Activated CD8-positive, alpha-beta T cell treated with anti-CD3 and anti-CD28 coated beads, Interleukin-2, amount 10 ng/mL, durations not matched to agents 7 days and 5 days (primary cell): ENCODE measurements around the gene TUBG2. TPM values are rescaled to one million over a fixed set of nuclear protein-coding genes. Genes with fewer than 3 reads are reported as not detected.

ENCODE experiments used
- ATAC-seq: fragments of 150-1000 bp; cut with Tn5 transposase; one replicate; pipeline ENCODE4 v1.10.0; 2021; ENCODE audit warnings: moderate library complexity
- CTCF ChIA-PET: fragments of 350-600 bp; sonication (Branson Sonifier 250); formaldehyde crosslinking; loops from one replicate; lab custom pipeline; 2021; ENCODE audit warnings: antibody characterized with exemption; lab: Charles Lee
- POLR2A ChIA-PET: fragments of 350-600 bp; sonication (Branson Sonifier 250); formaldehyde crosslinking; loops from one replicate; lab custom pipeline; 2021; ENCODE audit warnings: antibody characterized with exemption; lab: Charles Lee
- DNase-seq: peaks from one replicate; pipeline ENCODE4 v3.0.0-alpha.2; 2020
- H3K27ac Mint-ChIP-seq: one replicate; pipeline ENCODE4 v1.8.0; 2021; ENCODE audit warnings: mild to moderate bottlenecking, mixed read lengths
- H3K27me3 Mint-ChIP-seq: one replicate; pipeline ENCODE4 v1.8.0; 2021; ENCODE audit warnings: low read depth, mixed read lengths
- H3K36me3 Mint-ChIP-seq: one replicate; pipeline ENCODE4 v1.8.0; 2021; ENCODE audit warnings: low read depth, mixed read lengths
- H3K4me1 Mint-ChIP-seq: one replicate; pipeline ENCODE4 v1.8.0; 2021; ENCODE audit warnings: low read depth, mixed read lengths
- H3K4me3 Mint-ChIP-seq: one replicate; pipeline ENCODE4 v1.8.0; 2021; ENCODE audit warnings: mild to moderate bottlenecking, mixed read lengths
- H3K9me3 Mint-ChIP-seq: one replicate; pipeline ENCODE4 v1.8.0; 2022; ENCODE audit warnings: mixed read lengths; ENCODE audit not compliant: insufficient read depth
- total RNA-seq, 2 experiments: library from RNA; stranded (reverse); gene quantifications; one replicate each; pipeline ENCODE4 v1.2.3, GENCODE V29; 2021

The TUBG2 gene
- total RNA-seq, 2 experiments from 2014 or later, result 8.0 to 8.1 TPM

DNA sequence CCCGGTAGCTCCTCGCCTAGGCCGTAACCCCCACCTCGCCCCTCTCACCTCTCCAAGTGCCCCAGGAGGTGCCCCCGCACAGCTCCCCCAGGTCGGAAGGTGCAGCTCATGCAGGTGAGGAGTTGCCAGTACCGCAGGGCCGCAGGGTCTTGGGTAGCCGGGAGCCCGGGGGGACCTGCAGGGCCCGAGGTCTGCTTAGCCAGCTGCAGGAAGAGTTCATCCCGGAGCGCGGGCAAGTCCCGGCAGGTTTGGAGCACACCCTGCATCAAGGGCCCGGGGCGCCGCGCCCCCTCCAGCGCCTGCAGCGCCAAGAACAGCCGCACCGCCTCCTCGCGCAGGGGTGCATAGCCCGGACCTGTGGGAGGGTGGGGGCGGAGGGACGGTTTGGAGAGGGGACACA is 13.0 kb downstream of the TUBG2 start:
- no peaks in the 10 kb centered on the region for H3K36me3 Mint-ChIP-seq
- ATAC-seq, result no peak
- no peak for DNase-seq
- H3K27ac Mint-ChIP-seq, result no peak overlapping the region
- ChIA-PET POLR2A (interaction anchor here (0.7 to 0.9 kb wide), 3 partner anchors 63 to 696 kb away, joined by 3 to 4 read pairs (median 3); partner anchors contain the start of gene PSMC3IP), CTCF (interaction anchor here (1.0 to 4.1 kb wide), 3 partner anchors 8 to 94 kb away, joined by 3 to 22 read pairs (median 9); partner anchors contain the start of gene PSMC3IP)
- peaks cover 32% of the 10 kb centered on the region for H3K4me1 Mint-ChIP-seq
- H3K27me3 Mint-ChIP-seq, result peaks cover 56% of the 10 kb centered on the region
- no peak overlapping the region for H3K4me3 Mint-ChIP-seq
- no peaks in the 10 kb centered on the region for H3K9me3 Mint-ChIP-seq

DNA sequence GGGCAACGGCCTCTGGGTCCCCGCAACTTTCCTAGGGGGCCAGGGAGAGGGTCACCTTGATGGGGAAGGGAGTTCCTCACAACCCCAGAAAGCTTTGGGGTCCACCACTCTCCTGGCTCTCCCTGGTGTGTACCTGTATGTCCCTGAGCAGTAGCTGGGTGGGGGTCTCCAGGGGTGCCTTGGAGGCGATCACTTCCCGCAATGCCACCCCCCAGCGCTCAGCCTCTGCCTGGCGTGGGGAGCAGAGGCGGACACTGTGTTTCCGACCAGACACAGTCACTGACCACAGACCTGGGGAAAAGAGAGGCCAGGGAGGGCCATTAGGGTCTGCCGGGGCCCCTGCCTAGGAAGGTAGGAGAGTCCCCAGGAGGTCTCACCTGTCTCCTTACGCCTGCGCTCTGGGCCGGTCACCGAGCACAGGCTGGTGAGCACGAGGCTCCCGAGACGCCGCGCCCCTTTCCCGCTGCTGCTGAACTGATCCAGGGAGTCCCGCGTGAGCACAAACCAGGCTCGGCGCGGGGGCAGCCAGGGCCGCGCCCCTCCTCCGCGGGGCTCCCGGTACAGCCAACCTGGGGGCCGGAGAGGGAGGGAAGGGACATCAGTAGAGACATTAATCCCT is 14.3 kb downstream of the TUBG2 start:
- H3K27ac Mint-ChIP-seq, result no peak overlapping the region
- peaks cover 56% of the 10 kb centered on the region for H3K27me3 Mint-ChIP-seq
- no peak for ATAC-seq
- DNase-seq, result no peak
- H3K4me3 Mint-ChIP-seq, result no peak overlapping the region
- no peaks in the 10 kb centered on the region for H3K9me3 Mint-ChIP-seq
- peaks cover 42% of the 10 kb centered on the region for H3K4me1 Mint-ChIP-seq
- no peaks in the 10 kb centered on the region for H3K36me3 Mint-ChIP-seq
- CTCF ChIA-PET, result interaction anchor here (1.0 to 2.0 kb wide), 2 partner anchors 11 to 95 kb away, joined by 3 to 7 read pairs; partner anchors contain the start of gene PSMC3IP
- POLR2A ChIA-PET, result interaction anchor here (0.6 to 1.0 kb wide), 2 partner anchors 10 to 76 kb away, joined by 3 read pairs; no protein-coding TSS in a partner anchor

DNA sequence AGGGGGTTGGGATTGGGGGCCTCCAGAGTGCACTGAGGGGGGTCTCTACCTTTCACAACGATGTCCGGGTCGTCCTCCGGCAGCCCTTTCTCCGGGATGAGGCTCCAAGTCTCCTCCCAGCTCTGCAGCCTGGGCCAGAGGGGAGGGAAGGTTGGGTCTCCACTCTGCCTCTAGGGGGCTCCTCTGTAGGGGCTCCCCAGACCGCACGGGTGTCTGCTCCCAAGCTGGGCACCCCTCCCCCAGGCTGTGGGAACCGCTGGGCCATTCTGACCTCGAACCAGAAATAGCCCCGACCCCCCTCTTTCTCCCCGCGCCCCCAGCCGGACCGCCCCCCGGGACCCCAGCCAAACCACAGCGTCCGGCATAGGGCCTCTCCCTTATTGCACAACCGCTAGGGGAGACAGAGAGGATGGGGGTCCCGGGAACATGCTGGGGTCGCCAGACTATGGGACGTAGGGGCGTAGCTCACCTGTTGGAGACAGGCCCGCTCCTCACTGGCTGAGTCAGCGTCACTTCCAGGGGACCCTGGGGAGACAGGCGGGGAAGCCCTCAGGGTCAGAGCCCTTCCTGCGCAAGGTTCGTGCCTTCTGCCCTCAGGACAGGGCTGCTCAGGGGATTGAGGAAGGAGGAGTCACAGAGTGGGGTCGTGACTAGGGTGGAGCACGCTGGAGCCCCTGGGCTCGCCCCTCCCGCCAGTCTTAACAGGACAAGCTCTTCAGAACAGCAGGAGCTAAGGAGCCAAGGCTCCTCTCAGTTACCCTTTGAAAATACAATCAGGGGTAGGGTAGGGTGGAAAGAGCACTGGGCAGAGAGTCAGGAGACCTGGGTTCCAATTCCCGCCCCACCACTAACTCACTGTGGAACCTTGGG is 15.0 kb downstream of the TUBG2 start:
- DNase-seq, result peak; percentile 37
- no peak for ATAC-seq
- H3K36me3 Mint-ChIP-seq, result no peaks in the 10 kb centered on the region
- H3K27me3 Mint-ChIP-seq, result peaks cover 53% of the 10 kb centered on the region
- CTCF ChIA-PET, result interaction anchor here (0.6 to 2.0 kb wide), 3 partner anchors 14 to 96 kb away, joined by 3 to 7 read pairs (median 6); partner anchors contain the start of gene PSMC3IP
- H3K27ac Mint-ChIP-seq, result no peak overlapping the region
- POLR2A ChIA-PET, result interaction anchor here (0.6 to 1.0 kb wide), 2 partner anchors 10 to 75 kb away, joined by 3 read pairs; no protein-coding TSS in a partner anchor
- H3K4me3 Mint-ChIP-seq, result no peak overlapping the region
- H3K4me1 Mint-ChIP-seq, result peaks cover 49% of the 10 kb centered on the region
- no peaks in the 10 kb centered on the region for H3K9me3 Mint-ChIP-seq

DNA sequence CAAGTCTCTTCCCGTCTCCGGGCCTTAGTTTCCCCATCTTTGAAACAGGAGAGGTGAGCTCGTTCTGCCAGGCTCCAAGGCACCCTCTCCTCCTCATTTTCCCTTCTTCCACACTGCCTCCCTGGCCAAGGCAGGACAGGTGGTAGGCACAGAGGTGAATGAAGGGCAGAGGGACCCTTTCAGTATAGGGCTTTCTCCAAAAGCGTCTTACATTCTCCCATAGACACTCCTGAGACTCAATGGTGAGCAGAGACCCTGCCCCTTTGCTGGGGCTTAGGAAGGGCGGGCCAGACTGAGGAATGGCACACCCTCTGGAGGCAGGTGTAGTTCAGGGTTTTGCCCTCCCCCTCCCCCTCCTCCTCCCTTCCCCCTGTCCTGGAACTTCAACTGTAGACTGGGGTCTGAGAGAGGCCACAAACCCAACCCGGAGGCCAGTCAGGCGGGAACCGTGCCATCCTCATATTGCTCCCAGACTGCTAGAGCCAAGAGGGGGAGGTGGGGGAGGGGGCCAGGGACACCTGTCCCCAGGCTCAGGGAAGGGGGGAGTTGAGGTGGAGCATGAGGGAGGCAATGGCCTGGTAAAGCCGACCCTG is 15.8 kb downstream of the TUBG2 start:
- no peak for ATAC-seq
- Mint-ChIP-seq H3K36me3 (no peaks in the 10 kb centered on the region), H3K27ac (no peak overlapping the region), H3K4me1 (peaks cover 54% of the 10 kb centered on the region), H3K27me3 (peaks cover 46% of the 10 kb centered on the region), H3K9me3 (no peaks in the 10 kb centered on the region), H3K4me3 (no peak overlapping the region)
- no peak for DNase-seq
- ChIA-PET CTCF (interaction anchor here (0.6 to 2.0 kb wide), 3 partner anchors 14 to 97 kb away, joined by 3 to 7 read pairs (median 6); partner anchors contain the start of gene PSMC3IP), POLR2A (no interaction called here)

DNA sequence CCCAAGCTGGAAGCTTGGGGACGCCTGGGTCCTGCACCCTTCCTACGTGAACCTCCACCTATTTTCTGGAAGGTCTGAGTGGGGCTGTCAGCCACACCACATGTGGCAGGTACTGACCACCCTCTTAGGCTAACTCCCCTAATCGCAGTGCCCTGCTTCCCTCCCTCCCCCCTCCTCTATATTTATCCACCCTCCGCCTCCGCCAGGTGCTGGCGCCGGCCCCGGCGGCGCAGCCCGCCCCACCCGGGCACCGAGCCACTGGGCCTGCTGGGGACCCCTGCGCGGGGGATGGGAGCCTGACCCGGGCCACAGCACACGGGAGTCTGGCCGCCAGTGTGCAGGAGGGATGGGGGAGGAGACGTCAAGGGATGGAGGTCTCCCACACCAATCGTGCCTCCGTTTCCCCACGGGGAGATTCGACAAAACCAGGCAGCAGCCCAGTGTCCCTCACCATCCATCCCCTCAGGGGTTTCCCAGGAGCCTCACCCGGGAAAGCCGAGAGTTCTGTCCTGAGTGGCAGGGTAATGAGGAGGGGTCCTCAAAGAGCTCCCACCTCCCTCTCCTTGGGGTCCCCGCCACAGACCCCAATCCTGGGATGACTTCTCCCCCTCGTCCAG is 16.4 kb downstream of the TUBG2 start:
- Mint-ChIP-seq H3K4me3 (no peak overlapping the region), H3K4me1 (peaks cover 55% of the 10 kb centered on the region), H3K27me3 (peaks cover 44% of the 10 kb centered on the region), H3K27ac (no peak overlapping the region), H3K9me3 (no peaks in the 10 kb centered on the region), H3K36me3 (no peaks in the 10 kb centered on the region)
- DNase-seq, result no peak
- ChIA-PET CTCF (interaction anchor here (1.2 to 5.9 kb wide), 4 partner anchors 10 to 97 kb away, joined by 3 to 83 read pairs (median 6); partner anchors contain the start of genes PSMC3IP and TUBG1), POLR2A (no interaction called here)
- no peak for ATAC-seq

- peaks cover 53% of the 10 kb centered on the region for H3K4me1 Mint-ChIP-seq
- DNase-seq, result no peak
- H3K9me3 Mint-ChIP-seq, result no peaks in the 10 kb centered on the region
- H3K27me3 Mint-ChIP-seq, result peaks cover 43% of the 10 kb centered on the region
- H3K4me3 Mint-ChIP-seq, result peak overlapping the region; percentile 69
- peak overlapping the region; percentile 39 for H3K27ac Mint-ChIP-seq
- no peaks in the 10 kb centered on the region for H3K36me3 Mint-ChIP-seq
- CTCF ChIA-PET, result interaction anchor here (1.2 to 5.9 kb wide), 3 partner anchors 9 to 97 kb away, joined by 3 to 83 read pairs (median 4); partner anchors contain the start of genes PSMC3IP and TUBG1
- POLR2A ChIA-PET, result no interaction called here
- ATAC-seq, result no peak
Measured at GRCh38 chr17:42675965-42676423, 16.9 kb downstream of the TUBG2 start.

- ATAC-seq (no peak), DNase-seq (no peak)
- H3K36me3 Mint-ChIP-seq, result no peaks in the 10 kb centered on the region
- peaks cover 43% of the 10 kb centered on the region for H3K27me3 Mint-ChIP-seq
- H3K4me1 Mint-ChIP-seq, result peaks cover 53% of the 10 kb centered on the region
- no peaks in the 10 kb centered on the region for H3K9me3 Mint-ChIP-seq
- peak within 1 kb of the TSS; percentile 80 for H3K27ac Mint-ChIP-seq
- CTCF ChIA-PET, result interaction anchor here (1.0 to 5.9 kb wide), 4 partner anchors 9 to 98 kb away, joined by 3 to 83 read pairs (median 4); partner anchors contain the start of genes PSMC3IP and TUBG1
- POLR2A ChIA-PET, result no interaction called here
- peak within 1 kb of the TSS; percentile 82 for H3K4me3 Mint-ChIP-seq
Measured at GRCh38 chr17:42676424-42677011, 17.4 kb downstream of the TUBG2 start, which contains the start of gene PLEKHH3. Gene PLEKHH3, minus strand, starts transcription at chr17:42676994. Its CDS starts 431 bp downstream, at chr17:42676563.

DNA sequence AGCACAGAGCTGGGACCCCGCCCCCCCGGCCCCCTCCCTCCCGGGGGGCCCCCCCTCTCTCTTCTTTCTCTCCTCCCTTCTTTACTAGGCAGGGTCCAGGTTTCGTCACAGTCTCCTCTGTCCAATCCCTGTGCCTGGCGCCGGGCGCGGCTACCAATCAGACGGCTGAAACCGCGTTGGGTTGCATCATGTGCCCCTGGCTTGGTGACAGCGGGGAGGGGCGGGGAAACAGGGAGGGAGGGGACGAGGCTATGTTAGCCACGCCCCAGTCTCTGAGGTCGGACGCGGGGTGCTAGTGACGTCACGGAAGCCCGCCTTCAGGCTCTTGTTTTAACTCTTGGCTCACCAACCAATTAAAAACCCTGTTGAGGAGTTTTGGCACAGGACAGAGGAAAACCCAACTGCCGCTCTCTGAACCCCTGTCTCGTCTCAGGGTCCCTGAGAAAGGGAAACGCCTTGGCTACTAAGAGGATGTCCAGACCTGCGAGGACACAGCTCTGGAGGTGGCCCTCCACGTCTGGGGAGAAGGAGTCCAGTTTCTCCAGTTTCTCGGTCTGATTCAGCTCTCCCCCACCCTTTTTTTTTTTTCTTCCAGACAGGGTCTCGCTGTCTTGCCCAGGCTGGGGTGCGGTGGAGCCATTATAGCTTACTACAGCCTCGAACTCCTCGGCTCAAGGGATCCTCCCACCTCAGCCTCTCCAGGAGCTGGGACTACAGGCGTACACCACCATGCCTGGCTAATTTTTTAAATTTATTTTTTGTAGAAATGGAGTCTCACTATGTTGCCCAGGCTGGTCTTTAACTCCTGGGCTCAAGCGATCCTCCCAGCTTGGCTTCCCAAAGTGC is 18.2 kb downstream of the TUBG2 start:
- CTCF ChIA-PET, result interaction anchor here (1.0 to 5.9 kb wide), 5 partner anchors 8 to 99 kb away, joined by 3 to 83 read pairs (median 4); partner anchors contain the start of genes PSMC3IP, RETREG3 and TUBG1
- POLR2A ChIA-PET, result interaction anchor here (1.8 to 4.0 kb wide), 2 partner anchors 99 to 321 kb away, joined by 4 to 17 read pairs; partner anchors contain the start of genes PSMC3IP and RPL27
- peaks cover 44% of the 10 kb centered on the region for H3K27me3 Mint-ChIP-seq

GRCh38 chr17:42677921-42678781 is 19.1 kb downstream of the TUBG2 start:
- ATAC-seq (peak; percentile 34), DNase-seq (peak; percentile 81)
- H3K36me3 Mint-ChIP-seq, result no peaks in the 10 kb centered on the region
- no peaks in the 10 kb centered on the region for H3K9me3 Mint-ChIP-seq
- H3K4me3 Mint-ChIP-seq, result peak overlapping the region; percentile 82
- peaks cover 64% of the 10 kb centered on the region for H3K4me1 Mint-ChIP-seq
- peak overlapping the region; percentile 88 for H3K27ac Mint-ChIP-seq
- H3K27me3 Mint-ChIP-seq, result peaks cover 46% of the 10 kb centered on the region
- ChIA-PET CTCF (interaction anchor here (1.3 to 5.9 kb wide), 5 partner anchors 8 to 99 kb away, joined by 4 to 83 read pairs (median 22); partner anchors contain the start of genes PSMC3IP, RETREG3 and TUBG1), POLR2A (interaction anchor here (0.6 to 4.0 kb wide), 6 partner anchors 12 to 320 kb away, joined by 3 to 17 read pairs (median 4); partner anchors contain the start of genes BECN1, PSMC3IP and RPL27)

More for the DNA sequence above, 18.2 kb downstream of the TUBG2 start:
- Mint-ChIP-seq H3K4me1 (peaks cover 57% of the 10 kb centered on the region), H3K9me3 (no peaks in the 10 kb centered on the region), H3K27ac (peak overlapping the region; percentile 80), H3K36me3 (no peaks in the 10 kb centered on the region), H3K4me3 (peak overlapping the region; percentile 82)
- DNase-seq (peak; percentile 100), ATAC-seq (peak; percentile 77)
